Endothelial cell of umbilical vein (primary cell): Measurements from ENCODE around the gene MRPL4.

Experiments used
- EZH2 ChIP-seq: IDR thresholded peaks from 2 replicates; pipeline ENCODE4 v1.6.1; 2012; ENCODE audit warnings: borderline replicate concordance, low read depth, mild to moderate bottlenecking, moderate library complexity, low read length, inconsistent platforms; ENCODE audit not compliant: severe bottlenecking
- GATA2 ChIP-seq: IDR thresholded peaks from 2 replicates; pipeline ENCODE4 v1.7.0; 2011; ENCODE audit warnings: low read depth, mild to moderate bottlenecking, moderate library complexity, mixed read lengths, low read length; ENCODE audit not compliant: insufficient read length, insufficient read depth
- JUN ChIP-seq: IDR thresholded peaks from 2 replicates; pipeline ENCODE4 v1.6.1; 2011; ENCODE audit warnings: borderline replicate concordance, low read depth; ENCODE audit not compliant: insufficient read length, insufficient read depth
- MYC ChIP-seq: IDR thresholded peaks from one replicate; pipeline ENCODE4 v1.6.1; 2011; ENCODE audit warnings: mild to moderate bottlenecking, low read depth, low read length
- POLR2A ChIP-seq: IDR thresholded peaks from 2 replicates; pipeline ENCODE4 v1.6.1; 2012; ENCODE audit warnings: low read depth, mild to moderate bottlenecking, control low read depth, low read length
- POLR2AphosphoS5 ChIP-seq: IDR thresholded peaks from 2 replicates; pipeline ENCODE4 v1.6.1; 2012; ENCODE audit warnings: low read depth, mild to moderate bottlenecking, control low read depth, low read length, moderate library complexity; ENCODE audit not compliant: insufficient read depth
- TF ChIP-seq, protein P1 (sequence below), 2 donors: IDR thresholded peaks; 1 replicate in 1 of 2; 2 replicates in 1 of 2; pipeline ENCODE4 v1.5.1; 2011; ENCODE audit warnings: low read length in 2 of 2, mild to moderate bottlenecking in 2 of 2, moderate library complexity in 2 of 2, control low read depth in 1 of 2, inconsistent platforms in 1 of 2, low read depth in 1 of 2; ENCODE audit not compliant: insufficient read depth in 1 of 2; ENCODE audit errors: extremely low read depth in 1 of 2

DNA sequence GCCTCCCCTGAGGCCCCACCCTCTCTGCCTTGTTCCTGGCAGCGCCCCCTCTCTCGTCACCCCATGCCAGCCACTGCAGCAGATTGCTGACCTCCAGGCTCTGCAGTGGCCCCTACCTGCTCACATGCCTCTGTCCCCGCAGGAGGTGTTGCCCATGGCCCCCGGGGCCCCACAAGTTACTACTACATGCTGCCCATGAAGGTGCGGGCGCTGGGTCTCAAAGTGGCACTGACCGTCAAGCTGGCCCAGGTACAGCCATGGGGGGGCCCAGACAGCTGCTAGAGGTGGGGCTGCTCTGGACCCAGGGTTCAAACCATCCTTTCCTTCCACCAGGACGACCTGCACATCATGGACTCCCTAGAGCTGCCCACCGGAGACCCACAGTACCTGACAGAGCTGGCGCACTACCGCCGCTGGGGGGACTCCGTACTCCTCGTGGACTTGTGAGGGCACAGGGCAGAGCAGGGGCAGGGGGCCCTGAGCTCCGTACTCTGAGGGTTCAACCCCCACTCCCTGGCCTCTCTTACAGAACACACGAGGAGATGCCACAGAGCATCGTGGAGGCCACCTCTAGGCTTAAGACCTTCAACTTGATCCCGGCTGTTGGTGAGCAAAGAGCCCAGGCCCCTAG, 6.2 kb downstream of the MRPL4 start:
- TF ChIP-seq, protein P1, sequence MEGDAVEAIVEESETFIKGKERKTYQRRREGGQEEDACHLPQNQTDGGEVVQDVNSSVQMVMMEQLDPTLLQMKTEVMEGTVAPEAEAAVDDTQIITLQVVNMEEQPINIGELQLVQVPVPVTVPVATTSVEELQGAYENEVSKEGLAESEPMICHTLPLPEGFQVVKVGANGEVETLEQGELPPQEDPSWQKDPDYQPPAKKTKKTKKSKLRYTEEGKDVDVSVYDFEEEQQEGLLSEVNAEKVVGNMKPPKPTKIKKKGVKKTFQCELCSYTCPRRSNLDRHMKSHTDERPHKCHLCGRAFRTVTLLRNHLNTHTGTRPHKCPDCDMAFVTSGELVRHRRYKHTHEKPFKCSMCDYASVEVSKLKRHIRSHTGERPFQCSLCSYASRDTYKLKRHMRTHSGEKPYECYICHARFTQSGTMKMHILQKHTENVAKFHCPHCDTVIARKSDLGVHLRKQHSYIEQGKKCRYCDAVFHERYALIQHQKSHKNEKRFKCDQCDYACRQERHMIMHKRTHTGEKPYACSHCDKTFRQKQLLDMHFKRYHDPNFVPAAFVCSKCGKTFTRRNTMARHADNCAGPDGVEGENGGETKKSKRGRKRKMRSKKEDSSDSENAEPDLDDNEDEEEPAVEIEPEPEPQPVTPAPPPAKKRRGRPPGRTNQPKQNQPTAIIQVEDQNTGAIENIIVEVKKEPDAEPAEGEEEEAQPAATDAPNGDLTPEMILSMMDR (IDR thresholded peaks at IDR 0.05; ENCODE audit: extremely low read depth in 1 of 2, insufficient read depth in 1 of 2, low read depth in 1 of 2, low read length in 2 of 2): no peak
- TF ChIP-seq POLR2A: no peak
- no peak for TF ChIP-seq POLR2AphosphoS5
- no peak for TF ChIP-seq GATA2
- no peak for TF ChIP-seq MYC
- no peak for TF ChIP-seq EZH2
- TF ChIP-seq JUN: no peak
